ENCODE results near the gene PRKAR1B. TPM values are rescaled to one million over a fixed set of nuclear protein-coding genes. Genes with fewer than 3 reads are reported as not detected.
A peak's percentile ranks its signal among the peaks of the same experiment; 100 is the strongest.

Gene PRKAR1B
- total RNA-seq, 1 donor from 2014 or later = 11.8 TPM

DNA sequence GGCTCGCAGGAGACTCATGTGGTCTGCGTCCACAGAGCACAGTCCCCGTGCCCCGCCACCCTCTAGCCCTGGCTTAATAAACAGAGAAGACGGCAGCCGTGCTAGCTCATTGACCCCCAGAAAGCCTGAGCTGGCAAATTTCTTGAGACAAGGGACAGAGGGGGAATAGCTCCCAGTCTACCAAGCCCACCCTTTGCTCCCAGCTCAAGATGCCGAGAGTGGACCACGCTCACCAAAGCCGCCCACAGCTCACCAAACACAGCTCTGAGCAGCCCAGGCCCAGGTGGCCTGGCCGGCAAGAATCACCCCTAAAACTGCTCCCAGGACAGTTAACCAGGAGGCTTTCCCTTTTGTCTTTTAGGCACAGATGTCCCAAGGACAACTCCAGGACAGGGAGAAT, 212.8 kb downstream of the PRKAR1B start:
- Histone ChIP-seq H3K4me2 (peak overlapping the region; percentile 97), H2AFZ (replicated peaks) (no peak overlapping the region)
- H3K4me3 Mint-ChIP-seq = no peak overlapping the region

DNA sequence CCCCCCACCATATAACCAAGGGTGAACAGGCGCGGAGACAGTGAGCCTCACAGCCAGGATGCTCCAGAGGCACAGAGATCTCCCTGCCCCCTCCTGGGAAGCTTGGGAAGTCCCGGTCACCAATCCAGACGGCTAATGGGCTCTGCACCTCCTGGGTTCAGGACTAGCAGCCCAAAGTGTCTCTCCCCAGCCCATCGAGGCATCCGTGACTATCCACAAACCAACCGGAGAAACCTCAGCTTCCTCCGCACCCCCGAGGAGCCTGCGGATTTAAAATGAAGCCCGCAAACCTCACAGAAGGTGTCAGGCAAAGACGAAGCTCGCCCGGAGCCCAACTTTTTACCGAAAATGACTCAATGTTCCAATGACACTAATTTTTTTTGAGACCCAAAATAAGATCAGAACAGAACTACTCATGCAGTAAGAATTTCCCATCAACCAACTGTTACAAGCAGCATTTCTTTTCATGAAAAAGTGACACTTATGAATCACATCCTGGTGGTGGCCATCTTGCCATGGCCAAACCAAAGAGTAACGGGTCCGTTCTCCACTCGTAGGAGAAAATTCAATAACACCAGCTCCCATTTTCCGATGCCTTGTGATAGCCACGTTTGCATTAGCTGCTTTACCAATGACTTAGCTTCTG, 213.4 kb downstream of the PRKAR1B start:
- Mint-ChIP-seq H3K27me3 (ENCODE audit: insufficient read depth, low read depth) (peaks cover 39% of the 10 kb centered on the region), H3K9me3 (no peaks in the 10 kb centered on the region), H3K4me3 (peak overlapping the region; percentile 24), H3K36me3 (no peaks in the 10 kb centered on the region), H3K4me1 (peaks cover 19% of the 10 kb centered on the region), H3K27ac (no peak overlapping the region)
- Histone ChIP-seq H3K79me2 (ENCODE audit: low read depth) (peaks cover 7% of the 10 kb centered on the region), H3K9ac (no peak overlapping the region), H3K36me3 (no peaks in the 10 kb centered on the region), H2AFZ (replicated peaks) (no peak overlapping the region), H3K9me3 (ENCODE audit: low read depth) (no peaks in the 10 kb centered on the region), H4K20me1 (ENCODE audit: low read depth) (peaks cover 20% of the 10 kb centered on the region), H3K4me2 (no peak overlapping the region), H3F3A (ENCODE audit: low read depth) (peaks cover 34% of the 10 kb centered on the region), H3K4me3 (no peak overlapping the region), H3K4me1 (peaks cover 31% of the 10 kb centered on the region), H3K27me3 (peaks cover 37% of the 10 kb centered on the region), H3K27ac (no peak overlapping the region)
- no peak for DNase-seq (ENCODE audit: low spot score)
- TF ChIP-seq CTCF (IDR thresholded peaks at IDR 0.05) (no peak), EZH2 (IDR thresholded peaks at IDR 0.05) (no peak), EZH2phosphoT487 (IDR thresholded peaks at IDR 0.05) (no peak)

More for the DNA sequence above, 212.8 kb downstream of the PRKAR1B start:
- Histone ChIP-seq H3F3A (ENCODE audit: low read depth) (peaks cover 39% of the 10 kb centered on the region), H3K4me1 (peaks cover 31% of the 10 kb centered on the region), H3K79me2 (ENCODE audit: low read depth) (peaks cover 7% of the 10 kb centered on the region), H3K9me3 (ENCODE audit: low read depth) (no peaks in the 10 kb centered on the region), H3K27ac (no peak overlapping the region), H3K4me3 (peak overlapping the region; percentile 15), H3K27me3 (peaks cover 43% of the 10 kb centered on the region), H3K9ac (no peak overlapping the region), H3K36me3 (no peaks in the 10 kb centered on the region), H4K20me1 (ENCODE audit: low read depth) (peaks cover 20% of the 10 kb centered on the region)
- no peak for DNase-seq (ENCODE audit: low spot score)
- TF ChIP-seq EZH2 (IDR thresholded peaks at IDR 0.05) (no peak), CTCF (IDR thresholded peaks at IDR 0.05) (no peak), EZH2phosphoT487 (IDR thresholded peaks at IDR 0.05) (no peak)
- Mint-ChIP-seq H3K27ac (no peak overlapping the region), H3K36me3 (no peaks in the 10 kb centered on the region), H3K4me1 (peaks cover 19% of the 10 kb centered on the region), H3K27me3 (ENCODE audit: insufficient read depth, low read depth) (peaks cover 39% of the 10 kb centered on the region), H3K9me3 (no peaks in the 10 kb centered on the region)

DNA sequence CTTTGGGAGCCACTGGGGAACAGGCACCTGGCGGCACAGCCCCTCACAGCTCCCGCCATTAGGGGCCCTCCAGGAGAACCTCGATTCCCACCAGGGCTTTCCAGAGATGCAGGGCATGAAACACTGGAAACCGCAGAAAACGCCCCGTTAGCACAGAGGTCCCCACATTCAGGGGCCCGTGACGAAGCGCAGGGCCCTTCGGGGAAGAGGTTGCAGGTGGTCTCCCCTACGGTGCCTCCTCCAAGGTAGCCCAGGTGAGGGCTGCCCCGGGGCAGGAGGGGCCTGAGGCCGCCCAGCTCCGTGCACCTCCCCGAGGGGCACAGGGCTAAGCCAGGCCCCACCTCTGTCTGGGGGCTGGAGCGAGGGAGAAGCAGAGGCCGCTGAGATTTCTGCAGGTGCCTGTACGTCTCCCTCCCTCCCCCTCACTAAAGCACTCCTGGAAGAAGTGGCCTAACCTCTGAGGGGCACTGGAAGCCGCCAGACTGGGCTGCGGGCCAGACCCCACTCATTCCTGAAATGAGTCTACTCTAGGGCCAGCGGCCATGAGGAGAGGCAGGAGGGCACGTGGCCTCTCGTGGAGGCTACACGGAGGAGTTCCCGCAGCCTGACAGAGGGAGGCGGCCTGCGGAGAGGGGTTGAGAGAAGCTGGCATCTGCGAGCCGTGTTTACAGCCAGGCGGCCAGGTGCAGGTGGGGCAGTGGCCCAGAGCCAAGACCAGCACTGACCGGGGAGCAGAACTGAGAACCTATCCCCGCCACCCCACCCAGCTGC, 214.4 kb downstream of the PRKAR1B start:
- DNase-seq (ENCODE audit: low spot score) = no peak
- Histone ChIP-seq H3K4me2 (no peak overlapping the region), H3K9me3 (ENCODE audit: low read depth) (no peaks in the 10 kb centered on the region), H3K36me3 (no peaks in the 10 kb centered on the region), H3K27me3 (peaks cover 28% of the 10 kb centered on the region), H3K4me3 (no peak overlapping the region), H4K20me1 (ENCODE audit: low read depth) (peaks cover 20% of the 10 kb centered on the region), H3K9ac (no peak overlapping the region), H3K79me2 (ENCODE audit: low read depth) (peaks cover 2% of the 10 kb centered on the region), H2AFZ (replicated peaks) (no peak overlapping the region), H3F3A (ENCODE audit: low read depth) (peaks cover 30% of the 10 kb centered on the region), H3K4me1 (peaks cover 31% of the 10 kb centered on the region), H3K27ac (no peak overlapping the region)
- H3K9me3 Mint-ChIP-seq = no peaks in the 10 kb centered on the region
- no peaks in the 10 kb centered on the region for H3K36me3 Mint-ChIP-seq
- H3K27ac Mint-ChIP-seq = no peak overlapping the region
- H3K4me1 Mint-ChIP-seq = peaks cover 14% of the 10 kb centered on the region
- no peak overlapping the region for H3K4me3 Mint-ChIP-seq
- TF ChIP-seq EZH2phosphoT487 (IDR thresholded peaks at IDR 0.05) = no peak
- TF ChIP-seq CTCF (IDR thresholded peaks at IDR 0.05) = no peak
- TF ChIP-seq EZH2 (IDR thresholded peaks at IDR 0.05) = no peak
- H3K27me3 Mint-ChIP-seq (ENCODE audit: insufficient read depth, low read depth) = peaks cover 33% of the 10 kb centered on the region
